Measurements from ENCODE around the gene EMX2.

Gene EMX2

GRCh38 chr10:117544711-117545140, 2.2 kb downstream of the EMX2 start:
- ChIA-PET CTCF (no interaction called here), POLR2A (no interaction called here)
- Histone ChIP-seq H3K36me3 (ENCODE audit: control insufficient read depth in 2 of 2, insufficient read depth in 1 of 2, low read length in 2 of 2) (peaks cover 0 to 5% of the 10 kb centered on the region in 2 experiments; a peak in 1 of 3 replicates), H3K9me3 (ENCODE audit: control insufficient read depth, insufficient read depth, low read depth, low read length) (no peaks in the 10 kb centered on the region), H3K4me3 (ENCODE audit: low read depth, low read length) (peak overlapping the region; percentile 72), H3K27ac (ENCODE audit: extremely low read depth, low read depth, low read length) (no peak overlapping the region), H3K4me1 (ENCODE audit: control insufficient read depth, insufficient read depth, low read length) (peaks cover 10% of the 10 kb centered on the region)
- no peak for TF ChIP-seq SETDB1 (IDR thresholded peaks at IDR 0.05; ENCODE audit: insufficient read length, low read length)
- TF ChIP-seq ZNF596 (tag by site-specific recombination; IDR thresholded peaks at IDR 0.05), result no peak
- no peak for TF ChIP-seq ZNF223 (tag by site-specific recombination; IDR thresholded peaks at IDR 0.05)
- TF ChIP-seq ELK4 (IDR thresholded peaks at IDR 0.05; ENCODE audit: borderline replicate concordance, low read depth, low read length), result no peak
- TF ChIP-seq HOXC10 (CRISPR knock-in tag; IDR thresholded peaks at IDR 0.05), result no peak
- no peak for TF ChIP-seq ZNF174 (tag by site-specific recombination; IDR thresholded peaks at IDR 0.05)
- no peak for TF ChIP-seq ZNF423 (tag by site-specific recombination; IDR thresholded peaks at IDR 0.05)
- TF ChIP-seq ZNF23 (tag by site-specific recombination; IDR thresholded peaks at IDR 0.05; ENCODE audit: borderline replicate concordance), result no peak
- TF ChIP-seq ZNF645 (tag by site-specific recombination; IDR thresholded peaks at IDR 0.05), result no peak
- TF ChIP-seq ZNF513 (tag by site-specific recombination; IDR thresholded peaks at IDR 0.05), result no peak
- TF ChIP-seq PRDM10 (tag by site-specific recombination; IDR thresholded peaks at IDR 0.05), result no peak
- TF ChIP-seq ZNF692 (tag by site-specific recombination; IDR thresholded peaks at IDR 0.05), result no peak
- no peak for TF ChIP-seq KLF10 (tag by site-specific recombination; IDR thresholded peaks at IDR 0.05)
- TF ChIP-seq ZNF529 (tag by site-specific recombination; IDR thresholded peaks at IDR 0.05; ENCODE audit: insufficient replicate concordance), result no peak
- no peak for TF ChIP-seq GLI2 (tag by site-specific recombination; IDR thresholded peaks at IDR 0.05; ENCODE audit: borderline replicate concordance, low read depth)
- no peak for TF ChIP-seq ZNF610 (tag by site-specific recombination; IDR thresholded peaks at IDR 0.05; ENCODE audit: borderline replicate concordance)
- no peak for TF ChIP-seq ZNF449 (tag by site-specific recombination; IDR thresholded peaks at IDR 0.05)
- TF ChIP-seq ZBTB6 (tag by site-specific recombination; IDR thresholded peaks at IDR 0.05), result no peak
- TF ChIP-seq ZNF658 (tag by site-specific recombination; IDR thresholded peaks at IDR 0.05), result no peak

Measured in HEK293 (cell line).